ENCODE measurements around the gene OVOL1. TPM values are rescaled to one million over a fixed set of nuclear protein-coding genes. Genes with fewer than 3 reads are reported as not detected.

The OVOL1 gene
- total RNA-seq, 1 donor from 2014 or later = not detected

DNA sequence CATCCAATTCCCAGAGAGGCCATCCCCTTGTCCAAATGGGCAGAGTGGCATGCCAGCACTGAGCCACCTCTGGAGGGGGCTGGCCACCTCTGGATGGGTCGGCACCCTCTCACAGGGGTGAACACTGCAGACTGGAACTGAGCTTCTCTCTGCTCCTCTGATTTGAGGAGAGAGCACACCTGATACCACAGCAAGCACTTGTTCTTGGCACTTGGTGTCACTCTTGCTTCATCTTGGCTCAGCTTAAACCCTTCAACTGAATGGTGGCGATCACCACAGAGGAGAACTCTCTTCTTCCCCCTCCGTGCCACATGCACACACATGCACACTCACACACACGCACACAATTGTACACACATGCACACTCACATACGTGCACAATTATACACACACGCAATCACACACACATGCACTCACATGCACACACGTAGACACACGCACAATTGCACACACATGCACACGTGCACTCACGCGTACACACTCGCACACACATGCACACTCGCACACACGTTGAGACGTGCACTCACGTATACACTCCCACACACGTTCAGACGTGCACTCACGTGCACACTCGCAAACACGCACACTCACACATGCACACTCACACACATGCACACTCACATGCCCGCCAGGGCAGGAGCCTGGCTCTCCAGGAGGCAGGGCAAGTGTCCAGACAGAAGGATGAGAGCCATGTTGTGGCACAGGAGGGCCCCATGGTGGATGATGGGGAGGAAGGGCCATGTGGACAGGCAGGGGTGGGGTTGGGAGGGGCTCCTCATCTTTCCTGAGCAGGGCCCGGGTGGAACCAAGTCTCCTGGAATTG, 23.4 kb downstream of the OVOL1 start:
- no peak for DNase-seq (ENCODE audit: low read depth, low spot score)
- H3K4me3 Mint-ChIP-seq = no peak overlapping the region
- no peaks in the 10 kb centered on the region for H3K9me3 Mint-ChIP-seq
- H3K27me3 Mint-ChIP-seq (ENCODE audit: low read depth) = peaks cover 17% of the 10 kb centered on the region
- no peak overlapping the region for H3K27ac Mint-ChIP-seq (ENCODE audit: unreplicated experiment)
- no peaks in the 10 kb centered on the region for H3K36me3 Mint-ChIP-seq (ENCODE audit: low read depth)
- TF ChIP-seq, protein P1, sequence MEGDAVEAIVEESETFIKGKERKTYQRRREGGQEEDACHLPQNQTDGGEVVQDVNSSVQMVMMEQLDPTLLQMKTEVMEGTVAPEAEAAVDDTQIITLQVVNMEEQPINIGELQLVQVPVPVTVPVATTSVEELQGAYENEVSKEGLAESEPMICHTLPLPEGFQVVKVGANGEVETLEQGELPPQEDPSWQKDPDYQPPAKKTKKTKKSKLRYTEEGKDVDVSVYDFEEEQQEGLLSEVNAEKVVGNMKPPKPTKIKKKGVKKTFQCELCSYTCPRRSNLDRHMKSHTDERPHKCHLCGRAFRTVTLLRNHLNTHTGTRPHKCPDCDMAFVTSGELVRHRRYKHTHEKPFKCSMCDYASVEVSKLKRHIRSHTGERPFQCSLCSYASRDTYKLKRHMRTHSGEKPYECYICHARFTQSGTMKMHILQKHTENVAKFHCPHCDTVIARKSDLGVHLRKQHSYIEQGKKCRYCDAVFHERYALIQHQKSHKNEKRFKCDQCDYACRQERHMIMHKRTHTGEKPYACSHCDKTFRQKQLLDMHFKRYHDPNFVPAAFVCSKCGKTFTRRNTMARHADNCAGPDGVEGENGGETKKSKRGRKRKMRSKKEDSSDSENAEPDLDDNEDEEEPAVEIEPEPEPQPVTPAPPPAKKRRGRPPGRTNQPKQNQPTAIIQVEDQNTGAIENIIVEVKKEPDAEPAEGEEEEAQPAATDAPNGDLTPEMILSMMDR (conservative IDR thresholded peaks at IDR 0.05) = no peak
- H3K4me1 Mint-ChIP-seq = peaks cover 3% of the 10 kb centered on the region

GRCh38 chr11:65811764-65812475, 25.1 kb downstream of the OVOL1 start:
- DNase-seq (ENCODE audit: low read depth, low spot score) = no peak
- H3K9me3 Mint-ChIP-seq = no peaks in the 10 kb centered on the region
- no peaks in the 10 kb centered on the region for H3K36me3 Mint-ChIP-seq (ENCODE audit: low read depth)
- peaks cover 17% of the 10 kb centered on the region for H3K27me3 Mint-ChIP-seq (ENCODE audit: low read depth)
- H3K4me3 Mint-ChIP-seq = no peak overlapping the region
- peaks cover 9% of the 10 kb centered on the region for H3K4me1 Mint-ChIP-seq
- TF ChIP-seq, protein P1 (conservative IDR thresholded peaks at IDR 0.05) = no peak
- H3K27ac Mint-ChIP-seq (ENCODE audit: unreplicated experiment) = no peak overlapping the region

DNA sequence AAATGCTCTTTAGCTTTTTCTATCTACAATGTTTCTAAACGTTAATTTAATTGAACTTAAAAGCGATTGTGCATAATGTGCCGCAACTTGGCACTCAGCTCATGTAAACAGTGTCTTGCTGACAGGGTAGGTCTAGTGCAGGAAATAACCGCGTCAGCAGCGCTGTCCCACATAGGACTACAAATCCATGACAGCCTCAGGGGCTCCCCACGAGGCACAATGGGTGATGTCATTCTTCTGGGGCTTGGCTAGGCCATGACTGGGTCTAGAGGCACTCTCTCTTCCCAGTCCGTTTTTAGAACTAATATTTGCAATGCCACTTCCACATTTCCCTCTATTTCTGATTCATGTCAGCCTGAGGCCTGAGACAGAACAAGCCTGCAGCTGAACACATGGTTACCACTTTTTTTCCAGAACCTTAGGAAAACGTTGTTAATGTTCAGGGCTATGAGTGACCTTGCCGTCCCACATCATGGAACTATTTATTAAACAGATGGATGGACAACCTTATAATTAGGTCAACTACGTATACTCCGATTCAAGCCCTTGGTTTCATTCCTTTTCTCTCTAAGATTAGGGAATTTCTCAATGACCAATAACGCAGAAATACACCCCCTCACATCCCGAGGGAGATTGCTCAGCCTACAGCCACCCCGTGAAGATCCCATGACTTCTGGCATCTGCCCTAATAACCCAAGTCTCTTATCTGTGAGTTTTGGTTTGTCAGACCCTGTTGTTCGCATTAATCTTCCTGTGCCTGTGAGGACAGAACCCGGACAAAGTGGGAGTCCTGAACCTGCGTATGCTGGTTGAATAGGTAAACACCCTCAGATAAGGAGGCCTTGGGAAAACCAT, 27.5 kb downstream of the OVOL1 start:
- Mint-ChIP-seq H3K4me1 (peaks cover 14% of the 10 kb centered on the region), H3K36me3 (ENCODE audit: low read depth) (no peaks in the 10 kb centered on the region), H3K27ac (ENCODE audit: unreplicated experiment) (peak overlapping the region; percentile 63), H3K4me3 (peak overlapping the region; percentile 52), H3K27me3 (ENCODE audit: low read depth) (peaks cover 11% of the 10 kb centered on the region), H3K9me3 (no peaks in the 10 kb centered on the region)
- TF ChIP-seq, protein P1 (conservative IDR thresholded peaks at IDR 0.05) = no peak
- DNase-seq (ENCODE audit: low read depth, low spot score) = no peak

DNA sequence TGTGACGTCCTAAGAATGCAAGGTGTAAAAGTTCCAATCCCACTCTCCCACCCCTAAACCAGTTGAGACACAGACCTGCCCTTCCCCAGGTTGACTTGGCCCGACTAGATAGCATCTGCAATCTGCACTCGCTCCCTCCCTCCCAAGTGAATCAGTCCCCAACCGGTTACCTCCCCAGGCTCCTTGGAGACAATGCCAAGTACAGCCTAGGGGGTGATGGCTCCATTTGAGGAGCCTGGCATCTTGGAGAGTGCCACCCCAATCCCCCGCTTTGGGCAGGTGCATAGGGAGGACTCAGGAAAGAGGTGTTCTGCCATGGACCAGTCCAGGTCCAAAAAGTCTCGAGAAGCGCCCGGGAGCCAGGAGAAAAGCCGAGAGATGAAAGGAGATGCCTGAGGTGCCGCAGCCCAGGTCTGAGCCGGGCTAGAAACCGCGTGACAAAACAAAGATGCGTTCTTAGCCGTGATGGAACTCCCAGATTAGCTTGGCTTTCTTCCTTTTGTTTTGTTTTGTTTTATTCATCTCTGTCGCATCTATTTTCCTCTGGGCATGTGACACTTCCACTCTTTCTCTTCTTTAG, 28.2 kb downstream of the OVOL1 start:
- H3K27me3 Mint-ChIP-seq (ENCODE audit: low read depth) = peaks cover 11% of the 10 kb centered on the region
- no peak overlapping the region for H3K27ac Mint-ChIP-seq (ENCODE audit: unreplicated experiment)
- DNase-seq (ENCODE audit: low read depth, low spot score) = no peak
- no peaks in the 10 kb centered on the region for H3K36me3 Mint-ChIP-seq (ENCODE audit: low read depth)
- H3K9me3 Mint-ChIP-seq = no peaks in the 10 kb centered on the region
- TF ChIP-seq, protein P1 (conservative IDR thresholded peaks at IDR 0.05) = no peak
- peaks cover 14% of the 10 kb centered on the region for H3K4me1 Mint-ChIP-seq
- no peak overlapping the region for H3K4me3 Mint-ChIP-seq

- peaks cover 7% of the 10 kb centered on the region for H3K27me3 Mint-ChIP-seq (ENCODE audit: low read depth)
- DNase-seq (ENCODE audit: low read depth, low spot score) = no peak
- H3K36me3 Mint-ChIP-seq (ENCODE audit: low read depth) = no peaks in the 10 kb centered on the region
- no peaks in the 10 kb centered on the region for H3K9me3 Mint-ChIP-seq
- H3K4me1 Mint-ChIP-seq = peaks cover 18% of the 10 kb centered on the region
- TF ChIP-seq, protein P1 (conservative IDR thresholded peaks at IDR 0.05) = no peak
- H3K27ac Mint-ChIP-seq (ENCODE audit: unreplicated experiment) = no peak overlapping the region
- peak overlapping the region; percentile 82 for H3K4me3 Mint-ChIP-seq
Measured at GRCh38 chr11:65816696-65817095, 29.8 kb downstream of the OVOL1 start.
